ENCODE results near the gene GFOD2.
"Not testable (repeated sequence)": the region's sequence is repeated elsewhere in the genome, so short reads cannot be mapped to it uniquely, and the experiment has no call there.

The GFOD2 gene

GRCh38 chr16:67719048-67719777, at the start of gene GFOD2:
Gene GFOD2, minus strand, starts transcription at chr16:67719316. Its CDS starts 33,601 bp downstream, at chr16:67685715.
- peak; percentile 96 to 97 for DNase-seq

- no peak for DNase-seq
These were observed 48.8 kb upstream of the GFOD2 start for GRCh38 chr16:67767953-67768352.

- no peak for DNase-seq
These were observed 47.2 kb upstream of the GFOD2 start for GRCh38 chr16:67766291-67766690.

- no peak for DNase-seq
These were observed 45.1 kb upstream of the GFOD2 start for GRCh38 chr16:67764158-67764667.

- no peak for DNase-seq
These were observed 44.0 kb upstream of the GFOD2 start for GRCh38 chr16:67763066-67763465.

- DNase-seq: no peak
These were observed 43.3 kb upstream of the GFOD2 start for GRCh38 chr16:67762385-67762784.

- no peak for DNase-seq
These were observed 42.8 kb upstream of the GFOD2 start for GRCh38 chr16:67761924-67762323.

GRCh38 chr16:67760956-67761230, 41.8 kb upstream of the GFOD2 start:
- no peak for DNase-seq

GRCh38 chr16:67760206-67760955, 41.3 kb upstream of the GFOD2 start:
- no peak for DNase-seq

GRCh38 chr16:67758966-67759365, 39.9 kb upstream of the GFOD2 start:
- no peak for DNase-seq

- DNase-seq: no peak
These were observed 38.9 kb upstream of the GFOD2 start for GRCh38 chr16:67758006-67758405.

- DNase-seq: no peak
These were observed 33.5 kb upstream of the GFOD2 start for GRCh38 chr16:67752641-67753040.

GRCh38 chr16:67751331-67751730, 32.2 kb upstream of the GFOD2 start:
- DNase-seq: not testable (repeated sequence)

GRCh38 chr16:67750466-67750865, 31.4 kb upstream of the GFOD2 start:
- DNase-seq: no peak

GRCh38 chr16:67749436-67750078, 30.4 kb upstream of the GFOD2 start:
- DNase-seq: no peak

- no peak for DNase-seq
These were observed 29.7 kb upstream of the GFOD2 start for GRCh38 chr16:67748834-67749233.

GRCh38 chr16:67746846-67747245, 27.7 kb upstream of the GFOD2 start:
- DNase-seq: no peak

GRCh38 chr16:67741118-67741517, 22.0 kb upstream of the GFOD2 start:
- DNase-seq: no peak

- DNase-seq: no peak
These were observed 21.3 kb upstream of the GFOD2 start for GRCh38 chr16:67740391-67740790.

GRCh38 chr16:67736858-67737257, 17.7 kb upstream of the GFOD2 start:
- no peak for DNase-seq

- no peak for DNase-seq
These were observed 15.7 kb upstream of the GFOD2 start for GRCh38 chr16:67734731-67735201.

GRCh38 chr16:67733734-67734470, 14.8 kb upstream of the GFOD2 start:
- DNase-seq: no peak

GRCh38 chr16:67731753-67732095, 12.6 kb upstream of the GFOD2 start:
- no peak for DNase-seq
